Measurements from ENCODE around the gene TMTC1. TPM values are rescaled to one million over a fixed set of nuclear protein-coding genes. Genes with fewer than 3 reads are reported as not detected.
A peak's percentile ranks its signal among the peaks of the same experiment; 100 is the strongest.
"Not testable (repeated sequence)": the region's sequence is repeated elsewhere in the genome, so short reads cannot be mapped to it uniquely, and the experiment has no call there.

Gene TMTC1
- total RNA-seq, 1 donor from 2014 or later, result 5.4 TPM

- ATAC-seq (no peak), DNase-seq (ENCODE audit: low spot score) (no peak)
Measured at GRCh38 chr12:29580971-29581370, 202.8 kb downstream of the TMTC1 start.

GRCh38 chr12:29578731-29579130 is 205.0 kb downstream of the TMTC1 start:
- ATAC-seq (no peak), DNase-seq (ENCODE audit: low spot score) (no peak)

- ATAC-seq (no peak), DNase-seq (ENCODE audit: low spot score) (no peak)
Measured at GRCh38 chr12:29578070-29578469, 205.7 kb downstream of the TMTC1 start.

- DNase-seq (ENCODE audit: low spot score) (no peak), ATAC-seq (peak; percentile 59)
Measured at GRCh38 chr12:29574500-29574899, 209.2 kb downstream of the TMTC1 start.

- DNase-seq (ENCODE audit: low spot score), result no peak
- ATAC-seq, result peak; percentile 19
Measured at GRCh38 chr12:29572938-29573337, 210.8 kb downstream of the TMTC1 start.

- ATAC-seq (no peak), DNase-seq (ENCODE audit: low spot score) (no peak)
Measured at GRCh38 chr12:29572464-29572863, 211.3 kb downstream of the TMTC1 start.

GRCh38 chr12:29569132-29569757 is 214.5 kb downstream of the TMTC1 start:
- ATAC-seq (no peak), DNase-seq (ENCODE audit: low spot score) (no peak)

GRCh38 chr12:29566441-29566840 is 217.3 kb downstream of the TMTC1 start:
- DNase-seq (ENCODE audit: low spot score) (no peak), ATAC-seq (no peak)

- ATAC-seq (peak; percentile 25), DNase-seq (ENCODE audit: low spot score) (no peak)
Measured at GRCh38 chr12:29565727-29566126, 218.0 kb downstream of the TMTC1 start.

- DNase-seq (ENCODE audit: low spot score) (no peak), ATAC-seq (no peak)
Measured at GRCh38 chr12:29564925-29565324, 218.8 kb downstream of the TMTC1 start.

- no peak for DNase-seq (ENCODE audit: low spot score)
- ATAC-seq, result no peak
Measured at GRCh38 chr12:29563636-29564035, 220.1 kb downstream of the TMTC1 start.

GRCh38 chr12:29563071-29563470 is 220.7 kb downstream of the TMTC1 start:
- no peak for DNase-seq (ENCODE audit: low spot score)
- ATAC-seq, result no peak

GRCh38 chr12:29562110-29562804 is 221.5 kb downstream of the TMTC1 start:
- DNase-seq (ENCODE audit: low spot score), result no peak
- ATAC-seq, result peak; percentile 55

- no peak for DNase-seq (ENCODE audit: low spot score)
- no peak for ATAC-seq
Measured at GRCh38 chr12:29561664-29562071, 222.1 kb downstream of the TMTC1 start.

GRCh38 chr12:29559198-29559597 is 224.5 kb downstream of the TMTC1 start:
- ATAC-seq (peak; percentile 60), DNase-seq (ENCODE audit: low spot score) (no peak)

- DNase-seq (ENCODE audit: low spot score) (no peak), ATAC-seq (no peak)
Measured at GRCh38 chr12:29556363-29556762, 227.4 kb downstream of the TMTC1 start.

GRCh38 chr12:29555451-29555850 is 228.3 kb downstream of the TMTC1 start:
- not testable (repeated sequence) for ATAC-seq; DNase-seq (ENCODE audit: low spot score)

GRCh38 chr12:29552994-29553748 is 230.6 kb downstream of the TMTC1 start:
- ATAC-seq, result peak; percentile 81
- no peak for DNase-seq (ENCODE audit: low spot score)

GRCh38 chr12:29552324-29552927 is 231.3 kb downstream of the TMTC1 start:
- DNase-seq (ENCODE audit: low spot score), result peak; percentile 71
- ATAC-seq, result peak; percentile 97

GRCh38 chr12:29551812-29552211 is 231.9 kb downstream of the TMTC1 start:
- ATAC-seq (no peak), DNase-seq (ENCODE audit: low spot score) (no peak)

- DNase-seq (ENCODE audit: low spot score), result no peak
- ATAC-seq, result no peak
Measured at GRCh38 chr12:29547864-29548263, 235.9 kb downstream of the TMTC1 start.

All from left lobe of liver (tissue), 2 donors.